Transverse colon (tissue), 4 donors: Measurements from ENCODE around the gene NKX2-3. TPM values are rescaled to one million over a fixed set of nuclear protein-coding genes. Genes with fewer than 3 reads are reported as not detected.

Source experiments
- DNase-seq: peaks from one replicate; pipeline ENCODE4 v3.0.0-alpha.2; 2019
- H3K27ac ChIP-seq, 4 donors: fragments of 200-600 bp; sonication (generic); 2 replicates each; pipeline ENCODE4 v1.5.1; 2016 to 2018; ENCODE audit warnings: inconsistent platforms in 4 of 4
- H3K27me3 ChIP-seq: fragments of 200-600 bp; sonication (generic); 2 replicates; pipeline ENCODE4 v1.5.1; 2017; ENCODE audit warnings: inconsistent platforms
- H3K36me3 ChIP-seq, 4 donors: fragments of 200-600 bp; sonication (generic); 2 replicates each; pipeline ENCODE4 v1.5.1; 2017 to 2019; ENCODE audit warnings: inconsistent platforms in 4 of 4
- H3K4me1 ChIP-seq, 4 donors: fragments of 200-600 bp; sonication (generic); 2 replicates each; pipeline ENCODE4 v1.5.1; 2017 to 2020; ENCODE audit warnings: inconsistent platforms in 4 of 4
- H3K4me3 ChIP-seq, 4 donors: fragments of 200-600 bp; sonication (generic); 1 replicate in 1 of 4; 2 replicates in 3 of 4; pipeline versions ENCODE4 v1.5.1 to v1.6.1; 2017 to 2019; ENCODE audit warnings: inconsistent platforms in 4 of 4
- H3K9me3 ChIP-seq, 2 donors: fragments of 200-600 bp; sonication (generic); 2 replicates each; pipeline ENCODE4 v1.5.1; 2017 to 2019; ENCODE audit warnings: inconsistent platforms in 2 of 2
- CTCF ChIP-seq, 5 experiments: fragments of 200-600 bp in 3 of 5; fragments of 450-650 bp in 2 of 5; sonication (generic) in 3 of 5; IDR thresholded peaks; 1 replicate in 2 of 5; 2 replicates in 3 of 5; pipeline ENCODE4 v1.5.1; 2016 to 2017; ENCODE audit warnings: antibody characterized with exemption in 5 of 5, inconsistent platforms in 3 of 5, mild to moderate bottlenecking in 2 of 5, moderate library complexity in 1 of 5
- EP300 ChIP-seq: sonication (generic); formaldehyde crosslinking; IDR thresholded peaks from one replicate; pipeline ENCODE4 v1.6.1; 2017; ENCODE audit warnings: antibody characterized with exemption, low read depth
- POLR2A ChIP-seq: fragments of 450-650 bp; IDR thresholded peaks from one replicate; pipeline ENCODE4 v1.6.1; 2016; ENCODE audit warnings: antibody characterized with exemption, mild to moderate bottlenecking, moderate library complexity
- POLR2AphosphoS5 ChIP-seq, 3 donors: sonication (generic); formaldehyde crosslinking; IDR thresholded peaks; one replicate each; pipeline ENCODE4 v1.6.1; 2016; ENCODE audit warnings: antibody characterized with exemption in 3 of 3
- WGBS, 2 donors: methylation state at CpG; one replicate each; pipeline ENCODE4 v1.1.5; 2018; ENCODE audit warnings: low coverage in 1 of 2; 5-methylcytosine and 5-hydroxymethylcytosine counted together
- in situ Hi-C, 4 donors: fragments of 200-750 bp; cut with MboI; loops; one replicate each; pipeline versions ENCODE4 v1.15.0 to v1.15.1; 2017; ENCODE audit warnings: low sequenced_read_pairs in 3 of 4, low pct_ligation_motif_present in 1 of 4, low pct_unique_long_range_greater_than_20kb in 1 of 4
- intact Hi-C: fragments of 100-400 bp; cut with DNase I; formaldehyde crosslinking; loops from one replicate; pipeline ENCODE4 v1.15.1; 2023; ENCODE audit warnings: low total_unique reads
- total RNA-seq, 4 donors: library from RNA; depleted of rRNA; stranded (reverse); fragments of >200 nt; gene quantifications; one replicate each; pipeline ENCODE4 v1.1.0, GENCODE V29; 2016

Gene NKX2-3
- total RNA-seq, 4 donors from 2014 or later, result 7.0 to 11.1 (median 9.7) TPM

DNA sequence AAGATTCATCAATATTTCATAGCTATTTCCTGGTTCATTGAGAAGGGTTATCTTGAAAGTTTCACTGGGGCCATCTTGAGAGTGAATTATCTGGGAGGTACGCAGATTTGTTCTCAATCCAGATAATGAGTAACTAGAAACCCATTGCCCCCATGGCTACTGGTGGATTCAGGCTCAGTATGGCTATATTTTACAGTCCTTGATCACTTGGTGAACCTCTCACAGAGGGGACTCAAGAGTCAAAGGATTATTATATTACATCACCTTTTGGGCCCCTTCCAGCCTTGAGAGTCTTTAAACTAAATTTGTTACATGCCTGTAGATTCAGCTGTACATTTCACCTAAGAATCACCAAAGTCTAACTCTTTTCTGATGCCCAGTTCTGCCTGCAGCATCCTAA is 11.6 kb downstream of the NKX2-3 start:
- Histone ChIP-seq H3K4me3 (no peak overlapping the region), H3K27ac (no peak overlapping the region), H3K9me3 (no peaks in the 10 kb centered on the region), H3K27me3 (peaks cover 85% of the 10 kb centered on the region), H3K4me1 (peaks cover 8 to 15% (median 13%) of the 10 kb centered on the region in 4 donors), H3K36me3 (no peaks in the 10 kb centered on the region)
- TF ChIP-seq POLR2A (no peak), POLR2AphosphoS5 (IDR thresholded peaks at IDR 0.05) (no peak), EP300 (no peak), CTCF (IDR thresholded peaks at IDR 0.05) (no peak)
- in situ Hi-C loops, result no loop called here
- intact Hi-C loops, result no loop called here
- 78 to 83% methylated on average over 1 of the region's 1 CpG for WGBS, 2 donors
- DNase-seq, result no peak

DNA sequence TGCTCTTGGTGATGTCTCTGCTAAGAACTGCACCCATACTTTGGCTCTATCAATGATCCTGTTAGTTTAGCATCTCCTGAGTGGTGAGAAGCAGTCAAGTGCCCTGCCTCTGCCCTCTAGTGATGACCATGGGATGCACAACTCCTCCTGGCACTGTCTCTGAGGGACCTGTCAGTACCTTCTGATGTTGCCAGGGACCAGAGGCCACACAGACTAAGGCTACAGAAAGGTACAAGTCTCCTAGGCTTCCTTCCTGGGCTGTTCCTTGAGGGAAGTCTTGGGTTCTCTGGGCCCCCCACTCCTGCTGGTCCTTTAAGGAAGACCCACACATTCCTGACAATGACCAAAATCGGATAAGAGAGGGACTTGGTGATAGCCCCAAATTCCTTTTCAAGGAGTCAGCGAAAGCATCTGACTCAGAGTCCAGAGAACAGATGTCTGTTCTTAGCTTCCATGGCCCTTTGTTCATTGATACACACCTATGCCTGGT is 15.3 kb downstream of the NKX2-3 start:
- in situ Hi-C loops (no loop called here), intact Hi-C loops (no loop called here)
- H3K27ac ChIP-seq, result no peak overlapping the region
- H3K36me3 ChIP-seq, result no peaks in the 10 kb centered on the region
- peaks cover 72% of the 10 kb centered on the region for H3K27me3 ChIP-seq
- H3K9me3 ChIP-seq, result no peaks in the 10 kb centered on the region
- no peaks in the 10 kb centered on the region for H3K4me1 ChIP-seq
- WGBS, 2 donors, result 62 to 79% methylated on average over 2 of the region's 2 CpGs
- no peak for DNase-seq
- peak; percentile 30 to 48 (median 35) for TF ChIP-seq CTCF (IDR thresholded peaks at IDR 0.05)
- no peak for TF ChIP-seq POLR2A
- no peak overlapping the region for H3K4me3 ChIP-seq

DNA sequence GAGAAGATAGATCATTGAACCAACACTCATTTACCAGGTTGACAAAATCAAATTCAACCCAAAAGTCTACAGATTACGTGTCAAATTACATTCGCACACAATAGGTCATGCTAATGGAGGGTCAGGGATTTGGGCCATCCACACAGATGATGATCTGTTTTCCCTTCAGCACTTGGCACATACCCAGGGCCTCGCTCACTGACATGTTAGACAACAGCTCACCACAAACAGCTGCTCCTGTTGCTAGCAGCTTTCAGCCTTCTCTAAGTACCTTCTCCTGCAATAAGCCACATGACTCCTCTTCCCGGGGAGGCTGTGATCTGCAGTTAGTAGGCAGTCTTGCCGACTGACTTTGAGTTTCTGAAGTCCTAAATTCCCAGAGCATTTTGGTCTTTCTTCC is 18.4 kb downstream of the NKX2-3 start:
- WGBS, 2 donors, result 29 to 30% methylated on average over 1 to 5 of the region's 5 CpGs
- Histone ChIP-seq H3K9me3 (no peaks in the 10 kb centered on the region), H3K4me1 (no peaks in the 10 kb centered on the region), H3K27ac (peak overlapping the region; percentile 13 to 63 (median 36)), H3K4me3 (no peak overlapping the region), H3K27me3 (peaks cover 48% of the 10 kb centered on the region), H3K36me3 (no peaks in the 10 kb centered on the region)
- intact Hi-C loops, result no loop called here
- in situ Hi-C loops, result loop anchor here in 1 of 4 donors (10.0 kb wide), 1 partner anchor 64 kb away; no protein-coding TSS in a partner anchor
- peak; percentile 57 for DNase-seq
- TF ChIP-seq EP300 (no peak), POLR2AphosphoS5 (IDR thresholded peaks at IDR 0.05) (peak in 2 of 3 donors; percentile 28 to 39)

GRCh38 chr10:99551616-99552015 is 18.9 kb downstream of the NKX2-3 start:
- Histone ChIP-seq H3K36me3 (no peaks in the 10 kb centered on the region), H3K4me1 (no peaks in the 10 kb centered on the region), H3K27me3 (peaks cover 45% of the 10 kb centered on the region), H3K27ac (peak overlapping the region; percentile 13 to 63 (median 36)), H3K9me3 (no peaks in the 10 kb centered on the region), H3K4me3 (no peak overlapping the region)
- 23% methylated on average over 3 of the region's 3 CpGs; no CpG with 5 or more reads in 1 of the 2 donors for WGBS, 2 donors
- intact Hi-C loops (no loop called here), in situ Hi-C loops (loop anchor here in 1 of 4 donors (10.0 kb wide), 1 partner anchor 63 kb away; no protein-coding TSS in a partner anchor)
- no peak for DNase-seq
- no peak for TF ChIP-seq POLR2A

DNA sequence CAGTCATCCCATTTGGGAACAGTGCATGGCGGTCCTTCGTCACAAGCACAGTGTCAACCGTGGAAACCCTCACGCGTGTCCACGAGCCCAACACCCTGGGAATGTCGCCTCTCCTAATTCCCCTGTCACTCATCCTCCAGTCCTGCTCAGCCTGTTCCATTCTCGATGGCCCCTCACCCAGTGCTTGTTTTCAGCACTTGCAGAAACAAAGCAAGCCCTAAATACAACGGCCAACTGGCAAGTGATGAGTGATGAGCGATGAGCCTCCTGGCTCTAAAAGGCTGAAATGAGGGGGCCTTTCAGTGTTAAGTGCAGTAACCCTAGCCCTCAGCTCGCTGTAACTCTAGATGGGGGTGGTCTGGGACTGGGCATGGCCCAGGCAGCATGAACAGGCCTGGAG is 22.6 kb downstream of the NKX2-3 start:
- no peaks in the 10 kb centered on the region for H3K9me3 ChIP-seq
- H3K36me3 ChIP-seq, result no peaks in the 10 kb centered on the region
- TF ChIP-seq CTCF (IDR thresholded peaks at IDR 0.05) (no peak), POLR2AphosphoS5 (IDR thresholded peaks at IDR 0.05) (no peak), EP300 (no peak), POLR2A (no peak)
- DNase-seq, result no peak
- intact Hi-C loops, result no loop called here
- H3K4me1 ChIP-seq, result no peaks in the 10 kb centered on the region
- WGBS, 2 donors, result 67 to 78% methylated on average over 3 to 11 of the region's 11 CpGs
- H3K27me3 ChIP-seq, result peaks cover 23% of the 10 kb centered on the region
- no peak overlapping the region for H3K27ac ChIP-seq
- no peak overlapping the region for H3K4me3 ChIP-seq
- in situ Hi-C loops, result loop anchor here in 1 of 4 donors (10.0 kb wide), 1 partner anchor 59 kb away; no protein-coding TSS in a partner anchor
